Astrocyte of the spinal cord (primary cell): ENCODE results near the gene PRSS22.

Experiments used
- DNase-seq: peaks from one replicate; pipeline ENCODE4 v3.0.0; 2011; ENCODE audit warnings: low read depth, low spot score
- H3K4me3 ChIP-seq: 2 replicates; pipeline ENCODE4 v1.5.1; 2011; ENCODE audit warnings: low read depth, mild to moderate bottlenecking, low read length, moderate library complexity
- in situ Hi-C: cut with HindIII; loops from 2 replicates; pipeline ENCODE4 v1.10.0; 2017; ENCODE audit warnings: low sequenced_read_pairs
- TF ChIP-seq, protein P1 (sequence below): IDR thresholded peaks from 2 replicates; pipeline ENCODE4 v1.5.1; 2012; ENCODE audit warnings: low read depth, mild to moderate bottlenecking, low read length, inconsistent platforms

The PRSS22 gene

DNA sequence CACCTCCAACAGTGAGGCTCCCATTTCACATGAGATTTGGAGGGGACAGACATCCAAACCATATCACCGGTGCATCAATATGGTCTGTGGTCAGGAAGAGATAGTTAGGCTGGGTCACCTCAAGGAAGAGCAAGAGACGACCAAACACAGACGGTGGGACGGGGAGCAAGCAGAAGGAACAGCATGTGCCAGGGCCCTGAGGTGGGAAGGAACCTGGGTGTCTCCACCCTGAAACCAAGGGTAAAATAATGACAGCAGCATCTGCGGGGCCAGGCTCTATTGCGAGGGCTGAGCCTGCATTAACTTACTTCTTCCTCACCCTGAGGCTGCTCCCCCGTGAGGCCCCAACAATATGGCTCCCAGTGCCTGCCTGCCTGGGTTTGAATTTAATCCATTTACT is 49.8 kb downstream of the PRSS22 start:
- in situ Hi-C loops, result no loop called here
- TF ChIP-seq, protein P1, sequence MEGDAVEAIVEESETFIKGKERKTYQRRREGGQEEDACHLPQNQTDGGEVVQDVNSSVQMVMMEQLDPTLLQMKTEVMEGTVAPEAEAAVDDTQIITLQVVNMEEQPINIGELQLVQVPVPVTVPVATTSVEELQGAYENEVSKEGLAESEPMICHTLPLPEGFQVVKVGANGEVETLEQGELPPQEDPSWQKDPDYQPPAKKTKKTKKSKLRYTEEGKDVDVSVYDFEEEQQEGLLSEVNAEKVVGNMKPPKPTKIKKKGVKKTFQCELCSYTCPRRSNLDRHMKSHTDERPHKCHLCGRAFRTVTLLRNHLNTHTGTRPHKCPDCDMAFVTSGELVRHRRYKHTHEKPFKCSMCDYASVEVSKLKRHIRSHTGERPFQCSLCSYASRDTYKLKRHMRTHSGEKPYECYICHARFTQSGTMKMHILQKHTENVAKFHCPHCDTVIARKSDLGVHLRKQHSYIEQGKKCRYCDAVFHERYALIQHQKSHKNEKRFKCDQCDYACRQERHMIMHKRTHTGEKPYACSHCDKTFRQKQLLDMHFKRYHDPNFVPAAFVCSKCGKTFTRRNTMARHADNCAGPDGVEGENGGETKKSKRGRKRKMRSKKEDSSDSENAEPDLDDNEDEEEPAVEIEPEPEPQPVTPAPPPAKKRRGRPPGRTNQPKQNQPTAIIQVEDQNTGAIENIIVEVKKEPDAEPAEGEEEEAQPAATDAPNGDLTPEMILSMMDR, result no peak
- no peak for DNase-seq
- H3K4me3 ChIP-seq, result no peak overlapping the region

DNA sequence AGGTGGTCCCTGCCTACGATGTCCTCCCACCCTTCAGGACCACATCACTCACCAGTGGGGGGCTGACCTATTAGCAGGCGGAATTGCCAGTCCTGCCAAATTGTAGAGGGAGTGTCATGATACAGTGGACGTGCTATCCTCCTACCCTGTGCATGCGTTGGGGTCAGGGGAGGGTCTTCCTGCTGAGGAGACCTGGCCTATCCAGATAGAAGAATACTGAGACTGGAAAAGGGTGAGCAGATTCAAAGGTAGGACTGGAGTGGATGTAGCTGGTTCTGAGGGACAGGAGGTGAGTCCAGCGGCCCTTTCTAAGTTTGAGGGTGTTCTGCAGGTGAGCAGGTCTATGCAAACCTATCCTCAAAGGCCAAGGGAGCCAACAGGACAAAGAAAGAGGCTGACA is 51.7 kb downstream of the PRSS22 start:
- DNase-seq, result no peak
- H3K4me3 ChIP-seq, result no peak overlapping the region
- in situ Hi-C loops, result no loop called here
- TF ChIP-seq, protein P1, result no peak

DNA sequence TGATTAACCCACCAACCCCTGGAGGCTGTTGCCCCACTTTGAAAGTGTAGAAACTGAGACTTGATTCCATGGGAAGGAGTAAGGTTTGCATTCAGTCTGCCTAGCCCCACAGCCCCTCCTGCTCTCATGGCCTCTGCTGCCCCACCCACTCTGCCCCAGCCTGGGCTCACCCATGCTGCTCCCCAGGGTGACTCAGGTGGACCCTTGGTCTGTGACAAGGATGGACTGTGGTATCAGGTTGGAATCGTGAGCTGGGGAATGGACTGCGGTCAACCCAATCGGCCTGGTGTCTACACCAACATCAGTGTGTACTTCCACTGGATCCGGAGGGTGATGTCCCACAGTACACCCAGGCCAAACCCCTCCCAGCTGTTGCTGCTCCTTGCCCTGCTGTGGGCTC is 53.2 kb downstream of the PRSS22 start:
- TF ChIP-seq, protein P1, result no peak
- DNase-seq, result no peak
- in situ Hi-C loops, result no loop called here
- no peak overlapping the region for H3K4me3 ChIP-seq

DNA sequence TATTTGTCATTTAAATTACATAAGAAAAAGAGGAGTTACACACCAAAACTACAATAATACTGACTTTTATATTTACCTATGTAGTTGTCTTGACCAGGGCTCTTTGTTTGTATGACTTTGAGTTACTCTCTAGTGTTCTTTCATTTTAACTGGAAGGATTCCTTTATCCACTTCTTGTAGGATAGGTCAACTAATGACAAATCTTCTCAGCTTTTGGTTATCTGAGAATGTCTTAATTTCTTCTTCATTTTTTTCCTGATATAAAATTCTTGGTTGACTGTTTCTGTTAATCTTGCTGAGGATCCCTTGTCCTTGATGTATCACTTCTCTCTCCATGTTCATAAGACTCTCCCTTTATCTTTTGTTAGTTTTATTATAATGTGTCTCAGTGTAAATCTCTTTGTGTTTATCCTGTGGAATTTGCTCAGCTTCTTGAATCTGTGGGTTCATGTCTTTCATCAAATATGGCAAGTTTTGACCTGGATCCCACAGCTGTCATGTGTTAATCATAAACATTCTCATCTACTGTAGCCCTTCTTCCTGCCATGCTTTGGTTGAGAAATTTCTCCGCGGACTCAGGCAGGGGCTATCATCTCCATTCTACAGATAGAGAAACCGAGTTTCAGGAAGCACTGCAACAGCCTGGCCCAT is 54.3 kb downstream of the PRSS22 start:
- in situ Hi-C loops, result no loop called here
- H3K4me3 ChIP-seq, result no peak overlapping the region
- TF ChIP-seq, protein P1, result no peak
- DNase-seq, result no peak
